ENCODE measurements around the gene SLC11A2.

SLC11A2 gene

GRCh38 chr12:50929831-50930230 is 96.4 kb downstream of the SLC11A2 start:
- no peak overlapping the region for H3K27ac ChIP-seq
- no peak for DNase-seq
- TF ChIP-seq, protein P1, sequence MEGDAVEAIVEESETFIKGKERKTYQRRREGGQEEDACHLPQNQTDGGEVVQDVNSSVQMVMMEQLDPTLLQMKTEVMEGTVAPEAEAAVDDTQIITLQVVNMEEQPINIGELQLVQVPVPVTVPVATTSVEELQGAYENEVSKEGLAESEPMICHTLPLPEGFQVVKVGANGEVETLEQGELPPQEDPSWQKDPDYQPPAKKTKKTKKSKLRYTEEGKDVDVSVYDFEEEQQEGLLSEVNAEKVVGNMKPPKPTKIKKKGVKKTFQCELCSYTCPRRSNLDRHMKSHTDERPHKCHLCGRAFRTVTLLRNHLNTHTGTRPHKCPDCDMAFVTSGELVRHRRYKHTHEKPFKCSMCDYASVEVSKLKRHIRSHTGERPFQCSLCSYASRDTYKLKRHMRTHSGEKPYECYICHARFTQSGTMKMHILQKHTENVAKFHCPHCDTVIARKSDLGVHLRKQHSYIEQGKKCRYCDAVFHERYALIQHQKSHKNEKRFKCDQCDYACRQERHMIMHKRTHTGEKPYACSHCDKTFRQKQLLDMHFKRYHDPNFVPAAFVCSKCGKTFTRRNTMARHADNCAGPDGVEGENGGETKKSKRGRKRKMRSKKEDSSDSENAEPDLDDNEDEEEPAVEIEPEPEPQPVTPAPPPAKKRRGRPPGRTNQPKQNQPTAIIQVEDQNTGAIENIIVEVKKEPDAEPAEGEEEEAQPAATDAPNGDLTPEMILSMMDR (IDR thresholded peaks at IDR 0.05; ENCODE audit: low read depth, low read length, missing control alignments): no peak
- in situ Hi-C loops (cut with HindIII; ENCODE audit: low pct_ligation_motif_present, low sequenced_read_pairs): no loop called here
- H3K36me3 ChIP-seq (replicated peaks): no peaks in the 10 kb centered on the region
- no peak overlapping the region for H3K4me3 ChIP-seq (ENCODE audit: low read depth, low read length)
- no peaks in the 10 kb centered on the region for H3K27me3 ChIP-seq (replicated peaks)
